C4-2B (cell line): Measurements from ENCODE around the gene FLT1.

Experiments used
- H3K27ac ChIP-seq: fragments of 450-650 bp; 2 replicates; pipeline ENCODE4 v1.5.1; 2017
- CTCF ChIP-seq: fragments of 450-650 bp; conservative IDR thresholded peaks from 2 replicates; pipeline ENCODE4 v1.5.1; 2017; ENCODE audit warnings: mild to moderate bottlenecking
- ZFX ChIP-seq: fragments of 450-650 bp; IDR thresholded peaks from 2 replicates; pipeline ENCODE4 v1.6.1; 2017

Gene FLT1

GRCh38 chr13:28357911-28358433 is 137.0 kb downstream of the FLT1 start:
- TF ChIP-seq CTCF (no peak), ZFX (no peak)
- peak overlapping the region; percentile 65; the same call in 1 of the 2 replicates for H3K27ac ChIP-seq

GRCh38 chr13:28357247-28357825 is 137.6 kb downstream of the FLT1 start:
- TF ChIP-seq ZFX (no peak), CTCF (no peak)
- H3K27ac ChIP-seq: peak overlapping the region; percentile 65

- TF ChIP-seq CTCF: no peak
- TF ChIP-seq ZFX: no peak
- H3K27ac ChIP-seq: no peak overlapping the region; the same call in 1 of the 2 replicates
These were observed 138.3 kb downstream of the FLT1 start for GRCh38 chr13:28356561-28357021.

- no peak overlapping the region for H3K27ac ChIP-seq
- no peak for TF ChIP-seq CTCF
These were observed 139.0 kb downstream of the FLT1 start for GRCh38 chr13:28355822-28356371.

GRCh38 chr13:28355046-28355821 is 139.7 kb downstream of the FLT1 start:
- no peak for TF ChIP-seq ZFX
- no peak for TF ChIP-seq CTCF
- H3K27ac ChIP-seq: no peak overlapping the region

GRCh38 chr13:28353679-28354078 is 141.2 kb downstream of the FLT1 start:
- no peak overlapping the region for H3K27ac ChIP-seq
- TF ChIP-seq CTCF (no peak), ZFX (no peak)
